GM23338 (cell line): ENCODE measurements around the gene ZBTB44. TPM values are rescaled to one million over a fixed set of nuclear protein-coding genes. Genes with fewer than 3 reads are reported as not detected.

Source experiments
- ATAC-seq: fragments of 200-7000 bp; cut with Tn5 transposase; 3 replicates; pipeline ENCODE4 v1.9.1; 2020
- DNase-seq: peaks from one replicate; pipeline ENCODE4 v3.0.0-alpha.2; 2015; ENCODE audit warnings: low spot score
- H2AFZ ChIP-seq: fragments of 200-600 bp; sonication (generic); 2 replicates; pipeline ENCODE4 v1.8.0; 2016; ENCODE audit warnings: antibody characterized with exemption, mild to moderate bottlenecking, moderate library complexity
- H3F3A ChIP-seq: fragments of 200-600 bp; sonication (generic); replicated peaks from 2 replicates; pipeline ENCODE4 v1.8.0; 2017; ENCODE audit warnings: antibody characterized with exemption, mixed run types, low read depth
- H3K27ac ChIP-seq: fragments of 200-600 bp; sonication (generic); 2 replicates; pipeline ENCODE4 v1.6.1; 2016; ENCODE audit warnings: low read depth
- H3K27me3 ChIP-seq: fragments of 200-600 bp; sonication (generic); 2 replicates; pipeline ENCODE4 v1.8.0; 2016; ENCODE audit warnings: mild to moderate bottlenecking, mixed run types, moderate library complexity; ENCODE audit not compliant: insufficient read depth
- H3K36me3 ChIP-seq: fragments of 200-600 bp; sonication (generic); 2 replicates; pipeline ENCODE4 v1.8.0; 2016; ENCODE audit warnings: mild to moderate bottlenecking; ENCODE audit not compliant: insufficient read depth
- H3K4me1 ChIP-seq: fragments of 200-600 bp; sonication (generic); 2 replicates; pipeline ENCODE4 v1.8.0; 2016; ENCODE audit warnings: mild to moderate bottlenecking, moderate library complexity; ENCODE audit not compliant: insufficient read depth
- H3K4me2 ChIP-seq: fragments of 200-600 bp; sonication (generic); 2 replicates; pipeline ENCODE4 v1.7.1; 2017; ENCODE audit warnings: mixed run types
- H3K4me3 ChIP-seq: fragments of 200-600 bp; sonication (generic); 2 replicates; pipeline ENCODE4 v1.6.1; 2016; ENCODE audit warnings: mixed run types
- H3K79me2 ChIP-seq: fragments of 200-600 bp; sonication (generic); replicated peaks from 2 replicates; pipeline ENCODE4 v1.8.0; 2017; ENCODE audit warnings: mild to moderate bottlenecking; ENCODE audit not compliant: insufficient read depth
- H3K9me2 ChIP-seq: fragments of 200-600 bp; sonication (generic); 2 replicates; pipeline ENCODE4 v1.8.0; 2017; ENCODE audit not compliant: insufficient read depth
- H4K20me1 ChIP-seq: fragments of 200-600 bp; sonication (generic); replicated peaks from 2 replicates; pipeline ENCODE4 v1.8.0; 2017; ENCODE audit warnings: mild to moderate bottlenecking; ENCODE audit not compliant: insufficient read depth
- H3K27ac Mint-ChIP-seq: 2 replicates; pipeline ENCODE4 v1.8.0; 2020; ENCODE audit warnings: inconsistent platforms, mild to moderate bottlenecking, moderate library complexity, mixed read lengths
- H3K27me3 Mint-ChIP-seq: 3 replicates; pipeline ENCODE4 v1.8.0; 2022; ENCODE audit warnings: low read depth, mild to moderate bottlenecking, moderate library complexity, mixed read lengths, inconsistent platforms; ENCODE audit not compliant: insufficient read depth, poor library complexity
- H3K36me3 Mint-ChIP-seq: 3 replicates; pipeline ENCODE4 v1.8.0; 2021; ENCODE audit warnings: low read depth, mild to moderate bottlenecking, inconsistent platforms, moderate library complexity, mixed read lengths
- H3K4me1 Mint-ChIP-seq: 3 replicates; pipeline ENCODE4 v1.8.0; 2020; ENCODE audit warnings: mild to moderate bottlenecking, inconsistent platforms, mixed read lengths
- H3K4me3 Mint-ChIP-seq: 3 replicates; pipeline ENCODE4 v1.8.0; 2021; ENCODE audit warnings: moderate library complexity, mild to moderate bottlenecking, inconsistent platforms, mixed read lengths
- H3K9me3 Mint-ChIP-seq: 3 replicates; pipeline ENCODE4 v1.8.0; 2020; ENCODE audit warnings: moderate library complexity, mild to moderate bottlenecking, inconsistent platforms, mixed read lengths
- CREB1 ChIP-seq: fragments of 250-450 bp; sonication (Bioruptor Pico); IDR thresholded peaks from 2 replicates; pipeline ENCODE4 v1.5.0; 2020; ENCODE audit warnings: low read depth, mild to moderate bottlenecking, moderate library complexity
- POLR2AphosphoS5 ChIP-seq: IDR thresholded peaks from 2 replicates; pipeline ENCODE4 v1.6.1; 2016; ENCODE audit warnings: antibody characterized with exemption, low read depth
- STAT1 ChIP-seq: IDR thresholded peaks from one replicate; pipeline ENCODE4 v1.6.1; 2016; ENCODE audit warnings: antibody characterized with exemption; ENCODE audit not compliant: unreplicated experiment
- ZNF114 ChIP-seq: fragments of 250-450 bp; sonication (Bioruptor Pico); IDR thresholded peaks from 2 replicates; pipeline ENCODE4 v1.5.0; 2020; ENCODE audit warnings: mild to moderate bottlenecking, moderate library complexity
- polyA plus RNA-seq: library from polyadenylated mRNA; unstranded; fragments of >200 nt; fragmentation: Nextera tagmentation; extraction: Ambion mirVana; gene quantifications from 2 replicates; pipeline ENCODE4 v1.2.1, GENCODE V29; 2016
- total RNA-seq: library from RNA; depleted of rRNA; stranded (reverse); fragments of >200 nt; shearing (Covaris generic); gene quantifications from 2 replicates; pipeline ENCODE4 v1.2.3, GENCODE V29; 2014
- TF ChIP-seq, protein P1 (sequence below): IDR thresholded peaks from one replicate; pipeline ENCODE4 v1.6.1; 2018; ENCODE audit warnings: antibody characterized with exemption; ENCODE audit not compliant: unreplicated experiment
- TF ChIP-seq, protein P2 (sequence below): IDR thresholded peaks from 2 replicates; pipeline ENCODE4 v1.6.1; 2016; ENCODE audit warnings: antibody characterized with exemption
- TF ChIP-seq, protein P3 (sequence below), 2 experiments: fragments of 200-600 bp in 1 of 2; sonication (generic) in 1 of 2; conservative IDR thresholded peaks; 2 replicates each; pipeline versions ENCODE4 v1.5.1 to v1.6.1; 2016 to 2017; ENCODE audit warnings: antibody characterized with exemption in 2 of 2, low read depth in 2 of 2, mild to moderate bottlenecking in 2 of 2, moderate library complexity in 1 of 2

Gene ZBTB44
- total and polyA plus RNA-seq, 2 experiments from 2014 or later: 61.2 to 102 TPM

DNA sequence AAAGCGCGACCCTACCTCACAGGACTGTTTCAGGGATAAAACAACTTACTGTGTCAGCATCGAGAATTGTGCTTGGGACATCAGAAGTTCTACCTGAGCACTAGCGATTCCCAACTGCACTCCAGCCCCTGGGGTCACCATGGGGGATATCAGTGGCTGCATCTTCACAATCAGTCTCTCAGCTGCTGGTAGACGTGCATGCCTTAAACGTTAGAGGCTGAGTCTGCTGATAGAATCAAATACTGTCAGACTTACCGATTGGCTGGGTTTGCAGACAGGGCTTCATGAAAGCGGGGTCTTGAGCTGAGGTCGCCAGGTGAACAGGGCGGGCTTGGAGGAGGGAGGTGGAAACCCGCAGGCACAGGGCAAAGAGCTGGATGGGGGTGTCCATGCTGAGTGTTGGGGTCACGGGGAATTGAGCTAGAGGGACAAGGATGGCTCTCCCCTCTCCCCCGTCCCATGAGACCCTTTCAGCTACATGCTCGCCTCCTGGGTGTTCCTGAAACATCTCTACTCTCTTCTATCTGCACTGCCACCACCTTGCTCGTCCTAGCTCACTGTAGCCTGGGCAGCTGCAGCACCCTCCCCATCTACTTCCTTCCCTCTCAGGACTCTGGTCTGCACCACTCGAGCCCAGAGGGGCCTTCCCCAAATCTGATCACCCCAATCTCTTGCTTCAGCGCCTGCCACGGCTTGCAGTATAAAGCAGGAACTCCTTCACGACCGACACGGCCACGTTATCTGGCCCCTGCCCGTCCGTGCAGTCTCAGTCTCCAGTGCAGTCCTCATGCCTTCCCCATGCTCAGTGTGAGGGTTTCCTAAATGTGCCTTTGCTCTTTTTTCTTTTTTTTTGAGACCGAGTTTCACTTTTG is 111.7 kb downstream of the ZBTB44 start (continued):
- TF ChIP-seq, protein P1, sequence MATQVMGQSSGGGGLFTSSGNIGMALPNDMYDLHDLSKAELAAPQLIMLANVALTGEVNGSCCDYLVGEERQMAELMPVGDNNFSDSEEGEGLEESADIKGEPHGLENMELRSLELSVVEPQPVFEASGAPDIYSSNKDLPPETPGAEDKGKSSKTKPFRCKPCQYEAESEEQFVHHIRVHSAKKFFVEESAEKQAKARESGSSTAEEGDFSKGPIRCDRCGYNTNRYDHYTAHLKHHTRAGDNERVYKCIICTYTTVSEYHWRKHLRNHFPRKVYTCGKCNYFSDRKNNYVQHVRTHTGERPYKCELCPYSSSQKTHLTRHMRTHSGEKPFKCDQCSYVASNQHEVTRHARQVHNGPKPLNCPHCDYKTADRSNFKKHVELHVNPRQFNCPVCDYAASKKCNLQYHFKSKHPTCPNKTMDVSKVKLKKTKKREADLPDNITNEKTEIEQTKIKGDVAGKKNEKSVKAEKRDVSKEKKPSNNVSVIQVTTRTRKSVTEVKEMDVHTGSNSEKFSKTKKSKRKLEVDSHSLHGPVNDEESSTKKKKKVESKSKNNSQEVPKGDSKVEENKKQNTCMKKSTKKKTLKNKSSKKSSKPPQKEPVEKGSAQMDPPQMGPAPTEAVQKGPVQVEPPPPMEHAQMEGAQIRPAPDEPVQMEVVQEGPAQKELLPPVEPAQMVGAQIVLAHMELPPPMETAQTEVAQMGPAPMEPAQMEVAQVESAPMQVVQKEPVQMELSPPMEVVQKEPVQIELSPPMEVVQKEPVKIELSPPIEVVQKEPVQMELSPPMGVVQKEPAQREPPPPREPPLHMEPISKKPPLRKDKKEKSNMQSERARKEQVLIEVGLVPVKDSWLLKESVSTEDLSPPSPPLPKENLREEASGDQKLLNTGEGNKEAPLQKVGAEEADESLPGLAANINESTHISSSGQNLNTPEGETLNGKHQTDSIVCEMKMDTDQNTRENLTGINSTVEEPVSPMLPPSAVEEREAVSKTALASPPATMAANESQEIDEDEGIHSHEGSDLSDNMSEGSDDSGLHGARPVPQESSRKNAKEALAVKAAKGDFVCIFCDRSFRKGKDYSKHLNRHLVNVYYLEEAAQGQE: no peak
- TF ChIP-seq ZNF114 (CRISPR knock-in tag) (no peak), POLR2AphosphoS5 (no peak), STAT1 (no peak)
- TF ChIP-seq, protein P2, sequence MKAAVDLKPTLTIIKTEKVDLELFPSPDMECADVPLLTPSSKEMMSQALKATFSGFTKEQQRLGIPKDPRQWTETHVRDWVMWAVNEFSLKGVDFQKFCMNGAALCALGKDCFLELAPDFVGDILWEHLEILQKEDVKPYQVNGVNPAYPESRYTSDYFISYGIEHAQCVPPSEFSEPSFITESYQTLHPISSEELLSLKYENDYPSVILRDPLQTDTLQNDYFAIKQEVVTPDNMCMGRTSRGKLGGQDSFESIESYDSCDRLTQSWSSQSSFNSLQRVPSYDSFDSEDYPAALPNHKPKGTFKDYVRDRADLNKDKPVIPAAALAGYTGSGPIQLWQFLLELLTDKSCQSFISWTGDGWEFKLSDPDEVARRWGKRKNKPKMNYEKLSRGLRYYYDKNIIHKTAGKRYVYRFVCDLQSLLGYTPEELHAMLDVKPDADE: no peak
- TF ChIP-seq, protein P3, sequence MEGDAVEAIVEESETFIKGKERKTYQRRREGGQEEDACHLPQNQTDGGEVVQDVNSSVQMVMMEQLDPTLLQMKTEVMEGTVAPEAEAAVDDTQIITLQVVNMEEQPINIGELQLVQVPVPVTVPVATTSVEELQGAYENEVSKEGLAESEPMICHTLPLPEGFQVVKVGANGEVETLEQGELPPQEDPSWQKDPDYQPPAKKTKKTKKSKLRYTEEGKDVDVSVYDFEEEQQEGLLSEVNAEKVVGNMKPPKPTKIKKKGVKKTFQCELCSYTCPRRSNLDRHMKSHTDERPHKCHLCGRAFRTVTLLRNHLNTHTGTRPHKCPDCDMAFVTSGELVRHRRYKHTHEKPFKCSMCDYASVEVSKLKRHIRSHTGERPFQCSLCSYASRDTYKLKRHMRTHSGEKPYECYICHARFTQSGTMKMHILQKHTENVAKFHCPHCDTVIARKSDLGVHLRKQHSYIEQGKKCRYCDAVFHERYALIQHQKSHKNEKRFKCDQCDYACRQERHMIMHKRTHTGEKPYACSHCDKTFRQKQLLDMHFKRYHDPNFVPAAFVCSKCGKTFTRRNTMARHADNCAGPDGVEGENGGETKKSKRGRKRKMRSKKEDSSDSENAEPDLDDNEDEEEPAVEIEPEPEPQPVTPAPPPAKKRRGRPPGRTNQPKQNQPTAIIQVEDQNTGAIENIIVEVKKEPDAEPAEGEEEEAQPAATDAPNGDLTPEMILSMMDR (conservative IDR thresholded peaks at IDR 0.05; ENCODE audit: low read depth in 2 of 2): no peak

DNA sequence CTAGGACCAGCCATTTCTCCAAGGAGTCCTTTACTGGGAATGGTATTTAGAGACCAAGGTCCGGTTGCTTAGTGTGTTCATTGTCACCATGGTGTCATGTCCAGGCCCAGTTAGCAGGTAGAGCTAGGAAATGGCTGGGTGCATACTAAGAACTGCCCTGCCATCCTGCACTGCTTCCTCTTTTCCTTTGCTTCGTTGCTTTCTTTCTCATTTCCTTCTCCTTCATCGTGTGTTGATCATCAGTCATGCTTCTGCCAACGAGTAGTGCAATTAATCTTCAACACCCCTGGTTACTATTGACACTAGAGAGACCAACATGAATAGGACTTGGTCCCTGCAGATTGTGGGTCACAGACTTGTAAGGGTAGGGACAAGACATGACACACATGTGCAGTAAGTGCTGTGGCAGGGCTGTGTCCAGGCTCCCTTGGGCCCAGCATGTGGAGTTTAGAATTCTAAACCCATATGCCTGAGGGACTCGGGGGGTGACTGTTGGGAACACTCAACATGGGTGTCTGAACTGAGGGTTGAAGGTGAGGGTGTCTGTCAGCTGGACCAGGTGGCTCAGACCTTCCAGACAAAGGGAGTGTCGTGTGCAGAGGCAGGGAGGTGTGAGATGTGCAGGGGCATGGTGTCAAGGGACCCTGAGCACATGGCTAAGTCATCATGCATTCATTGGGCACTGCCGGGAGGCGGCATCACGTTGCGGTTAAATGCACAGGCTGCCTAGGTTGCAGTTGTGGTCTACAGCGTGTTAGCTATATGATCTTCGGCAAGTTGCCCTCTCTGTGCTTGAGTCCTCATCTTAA is 112.5 kb downstream of the ZBTB44 start:
- H3K9me2 ChIP-seq: no peaks in the 10 kb centered on the region
- Mint-ChIP-seq H3K4me1 (no peaks in the 10 kb centered on the region; the same call in 2 of the 3 replicates), H3K27ac (no peak overlapping the region), H3K36me3 (peaks cover 24% of the 10 kb centered on the region), H3K27me3 (peaks cover 2% of the 10 kb centered on the region), H3K4me3 (no peak overlapping the region), H3K9me3 (peaks cover 4% of the 10 kb centered on the region; the same call in 1 of the 3 replicates)
- H4K20me1 ChIP-seq: no peaks in the 10 kb centered on the region
- TF ChIP-seq CREB1: no peak
- H3K36me3 ChIP-seq: no peaks in the 10 kb centered on the region
- H2AFZ ChIP-seq: no peak overlapping the region
- no peaks in the 10 kb centered on the region for H3K27me3 ChIP-seq
- DNase-seq: no peak
- no peaks in the 10 kb centered on the region for H3F3A ChIP-seq
- H3K79me2 ChIP-seq: no peaks in the 10 kb centered on the region
- no peak for ATAC-seq
- no peaks in the 10 kb centered on the region for H3K4me1 ChIP-seq
- no peak overlapping the region for H3K4me2 ChIP-seq
- H3K27ac ChIP-seq: no peak overlapping the region
- H3K4me3 ChIP-seq: no peak overlapping the region
